Activated CD4-positive, alpha-beta T cell treated with anti-CD3 and anti-CD28 coated beads, Interleukin-2, amount 10 ng/mL, durations not matched to agents 7 days and 5 days (primary cell): ENCODE measurements around the gene HSPA5. TPM values are rescaled to one million over a fixed set of nuclear protein-coding genes. Genes with fewer than 3 reads are reported as not detected.

Source experiments
- CTCF ChIA-PET: fragments of 350-600 bp; sonication (Branson Sonifier 250); formaldehyde crosslinking; loops from one replicate; lab custom pipeline; 2021; ENCODE audit warnings: antibody characterized with exemption; lab: Charles Lee
- POLR2A ChIA-PET: fragments of 350-600 bp; sonication (Branson Sonifier 250); formaldehyde crosslinking; loops from one replicate; lab custom pipeline; 2021; ENCODE audit warnings: antibody characterized with exemption; lab: Charles Lee
- DNase-seq: peaks from one replicate; pipeline ENCODE4 v3.0.0-alpha.2; 2020
- H3K27ac Mint-ChIP-seq: one replicate; pipeline ENCODE4 v1.8.0; 2021; ENCODE audit warnings: mild to moderate bottlenecking, moderate library complexity, mixed read lengths
- H3K27me3 Mint-ChIP-seq: one replicate; pipeline ENCODE4 v1.8.0; 2021; ENCODE audit warnings: mixed read lengths
- H3K36me3 Mint-ChIP-seq: one replicate; pipeline ENCODE4 v1.8.0; 2021; ENCODE audit warnings: low read depth, mixed read lengths
- H3K4me1 Mint-ChIP-seq: one replicate; pipeline ENCODE4 v1.8.0; 2021; ENCODE audit warnings: mixed read lengths
- H3K4me3 Mint-ChIP-seq: one replicate; pipeline ENCODE4 v1.8.0; 2021; ENCODE audit warnings: mild to moderate bottlenecking, moderate library complexity, mixed read lengths
- H3K9me3 Mint-ChIP-seq: one replicate; pipeline ENCODE4 v1.8.0; 2021; ENCODE audit warnings: mixed read lengths
- total RNA-seq, 2 experiments: library from RNA; stranded (reverse); gene quantifications; one replicate each; pipeline ENCODE4 v1.2.3, GENCODE V29; 2021

The HSPA5 gene
- total RNA-seq, 2 experiments from 2014 or later: 124 to 127 TPM

DNA sequence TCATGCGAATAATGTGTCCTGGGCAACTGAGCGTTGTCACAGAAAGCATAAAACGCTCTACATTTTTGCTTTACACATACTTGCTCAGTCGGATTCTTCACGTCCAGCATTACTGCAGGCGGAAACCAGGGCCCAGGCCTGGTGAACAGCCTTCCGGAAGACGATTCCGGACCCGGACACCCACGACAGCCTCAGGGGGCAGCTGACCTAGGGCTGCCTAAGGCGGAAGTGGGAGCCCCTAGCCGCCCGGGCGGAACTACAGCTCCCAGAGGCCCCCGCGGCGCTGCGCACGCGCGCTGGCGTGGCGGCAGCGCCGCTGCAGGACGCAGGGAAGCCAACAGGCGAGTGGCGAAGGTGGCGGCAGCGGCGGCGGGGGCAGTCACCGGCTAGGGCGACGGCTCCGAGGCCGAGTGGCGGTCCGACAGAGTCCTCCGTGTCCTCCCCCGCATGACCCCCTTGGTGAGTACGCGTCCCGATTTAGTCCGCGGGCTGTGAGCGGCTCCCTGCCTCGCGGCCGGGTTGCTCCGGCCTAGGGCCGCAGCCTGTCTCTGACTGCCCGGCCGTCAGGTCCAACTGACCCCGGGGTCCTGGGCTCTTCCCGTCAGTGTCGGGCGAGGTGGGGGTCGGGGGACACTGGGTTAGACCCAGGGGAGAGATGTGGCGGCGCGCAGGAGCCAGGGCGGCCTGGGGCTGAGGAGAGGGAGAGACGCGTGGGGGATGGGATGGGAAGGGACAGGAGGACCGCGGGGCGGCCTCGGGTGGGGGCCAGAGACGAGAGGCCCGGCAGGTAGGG lies 20.6 kb upstream of the HSPA5 start, which contains the start of gene GAPVD1:
TSS of gene GAPVD1 (plus strand) at position 326 of the 793 bp plus-strand sequence. CDS start 37,096 bp downstream, outside the sequence.
- no peaks in the 10 kb centered on the region for H3K9me3 Mint-ChIP-seq
- CTCF ChIA-PET: interaction anchor here (0.6 to 2.1 kb wide), 9 partner anchors 9 to 801 kb away, joined by 3 to 14 read pairs (median 4); partner anchors contain the start of gene HSPA5
- peaks cover 38% of the 10 kb centered on the region for H3K4me1 Mint-ChIP-seq
- peaks cover 20% of the 10 kb centered on the region for H3K36me3 Mint-ChIP-seq
- POLR2A ChIA-PET: interaction anchor here (0.6 to 1.8 kb wide), 3 partner anchors 18 to 321 kb away, joined by 3 to 13 read pairs (median 3); partner anchors contain the start of gene HSPA5
- peak within 1 kb of the TSS; percentile 97 for H3K27ac Mint-ChIP-seq
- H3K4me3 Mint-ChIP-seq: peak within 1 kb of the TSS; percentile 98
- peak; percentile 88 for DNase-seq
- peaks cover 2% of the 10 kb centered on the region for H3K27me3 Mint-ChIP-seq

DNA sequence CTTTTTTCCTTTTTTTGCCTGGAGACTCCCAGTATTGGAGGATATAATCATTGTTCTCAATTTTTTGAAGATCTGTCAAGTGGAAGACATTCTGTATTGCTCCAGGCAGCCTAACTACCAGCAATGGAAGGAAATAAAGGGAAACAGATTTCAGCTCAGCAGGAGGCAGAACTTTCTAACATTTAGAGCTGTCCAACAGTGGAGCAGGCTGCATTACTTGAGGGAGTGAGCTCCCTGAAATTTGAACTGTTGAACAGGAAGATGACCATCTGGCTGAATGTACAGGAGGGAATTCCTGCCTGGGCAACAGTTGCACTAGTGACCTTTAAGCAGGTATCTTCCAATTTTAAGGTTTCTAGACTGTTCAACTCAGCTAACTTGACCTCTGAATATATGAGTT lies 19.4 kb upstream of the HSPA5 start:
- CTCF ChIA-PET: interaction anchor here (0.6 to 2.1 kb wide), 7 partner anchors 7 to 1365 kb away, joined by 3 to 14 read pairs (median 3); partner anchors contain the start of gene HSPA5
- Mint-ChIP-seq H3K27me3 (peaks cover 2% of the 10 kb centered on the region), H3K36me3 (peaks cover 18% of the 10 kb centered on the region), H3K4me1 (peaks cover 37% of the 10 kb centered on the region), H3K9me3 (no peaks in the 10 kb centered on the region), H3K27ac (peak overlapping the region; percentile 97), H3K4me3 (peak overlapping the region; percentile 98)
- POLR2A ChIA-PET: interaction anchor here (0.6 to 1.8 kb wide), 2 partner anchors 20 to 70 kb away, joined by 3 to 13 read pairs; partner anchors contain the start of gene HSPA5
- no peak for DNase-seq

DNA sequence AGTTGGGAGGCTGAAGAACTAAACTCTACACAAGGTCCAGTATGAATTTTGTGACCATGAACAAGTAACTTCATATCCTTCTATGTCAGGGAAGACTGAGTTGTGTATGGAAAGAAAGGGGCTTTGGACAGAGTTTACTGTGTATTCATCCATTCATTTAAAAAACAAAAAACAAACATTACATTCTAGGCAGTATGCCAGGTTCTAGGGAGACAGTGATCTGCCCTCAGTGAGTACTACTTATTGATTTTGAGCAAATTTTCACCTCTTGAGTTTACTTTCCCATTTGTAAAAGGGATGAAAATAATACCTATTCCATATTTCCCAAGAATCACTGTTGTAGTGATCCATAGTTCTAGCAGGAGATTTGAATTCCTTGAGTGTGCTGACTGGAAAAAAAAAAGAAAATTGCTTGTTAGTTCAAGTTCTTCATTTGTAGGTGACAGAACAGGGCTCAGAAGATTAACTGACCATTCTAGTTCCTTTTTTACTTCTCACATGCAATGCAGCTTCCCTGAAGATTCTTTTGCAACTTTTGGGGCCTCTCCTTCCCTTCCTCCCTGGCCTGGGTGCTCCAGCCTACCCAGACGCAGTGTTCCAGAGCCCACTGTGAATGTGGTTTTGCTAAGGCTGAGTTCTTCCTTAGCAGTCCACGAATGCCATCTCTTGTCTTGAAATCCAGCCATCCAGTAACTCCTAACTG lies 17.8 kb upstream of the HSPA5 start:
- H3K27ac Mint-ChIP-seq: no peak overlapping the region
- H3K4me1 Mint-ChIP-seq: peaks cover 26% of the 10 kb centered on the region
- peaks cover 8% of the 10 kb centered on the region for H3K36me3 Mint-ChIP-seq
- no peak for DNase-seq
- ChIA-PET CTCF (interaction anchor here (0.8 kb wide), 1 partner anchor 17 kb away, joined by 3 read pairs; no protein-coding TSS in a partner anchor), POLR2A (no interaction called here)
- H3K9me3 Mint-ChIP-seq: no peaks in the 10 kb centered on the region
- H3K27me3 Mint-ChIP-seq: peaks cover 2% of the 10 kb centered on the region
- no peak overlapping the region for H3K4me3 Mint-ChIP-seq

DNA sequence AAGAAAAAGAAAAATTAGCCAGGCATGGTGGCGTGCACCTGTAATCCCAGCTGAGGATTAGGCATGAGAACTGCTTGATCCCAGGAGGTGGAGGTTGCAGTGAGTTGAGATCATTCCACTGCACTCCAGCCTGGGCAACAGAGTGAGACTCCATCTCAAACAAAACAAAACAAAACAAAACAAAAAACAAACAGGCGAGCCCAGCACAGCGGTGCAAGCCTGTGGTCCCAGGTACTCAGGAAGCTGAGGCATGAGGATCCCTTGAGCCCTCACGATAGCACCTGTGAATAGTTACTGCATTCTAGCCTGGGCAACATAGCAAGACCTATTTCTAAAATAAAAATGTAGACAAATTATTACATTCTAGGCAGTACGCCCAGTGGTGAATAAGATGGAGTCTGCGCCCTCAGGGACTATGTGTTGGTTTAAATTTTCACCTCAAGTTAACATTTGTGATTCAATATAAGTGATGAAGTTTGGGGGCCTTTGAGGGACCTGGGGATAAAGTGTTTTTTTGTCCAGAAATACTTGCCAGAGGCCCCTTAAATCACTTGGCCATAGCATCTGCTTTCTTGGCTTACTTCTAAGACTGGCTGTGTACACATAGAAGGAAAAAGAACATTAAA lies 17.1 kb upstream of the HSPA5 start:
- Mint-ChIP-seq H3K4me3 (no peak overlapping the region), H3K27me3 (peaks cover 2% of the 10 kb centered on the region), H3K9me3 (no peaks in the 10 kb centered on the region), H3K4me1 (peaks cover 19% of the 10 kb centered on the region), H3K27ac (no peak overlapping the region), H3K36me3 (peaks cover 4% of the 10 kb centered on the region)
- ChIA-PET CTCF (interaction anchor here (0.6 kb wide), 1 partner anchor 16 kb away, joined by 3 read pairs; no protein-coding TSS in a partner anchor), POLR2A (no interaction called here)
- DNase-seq: no peak

DNA sequence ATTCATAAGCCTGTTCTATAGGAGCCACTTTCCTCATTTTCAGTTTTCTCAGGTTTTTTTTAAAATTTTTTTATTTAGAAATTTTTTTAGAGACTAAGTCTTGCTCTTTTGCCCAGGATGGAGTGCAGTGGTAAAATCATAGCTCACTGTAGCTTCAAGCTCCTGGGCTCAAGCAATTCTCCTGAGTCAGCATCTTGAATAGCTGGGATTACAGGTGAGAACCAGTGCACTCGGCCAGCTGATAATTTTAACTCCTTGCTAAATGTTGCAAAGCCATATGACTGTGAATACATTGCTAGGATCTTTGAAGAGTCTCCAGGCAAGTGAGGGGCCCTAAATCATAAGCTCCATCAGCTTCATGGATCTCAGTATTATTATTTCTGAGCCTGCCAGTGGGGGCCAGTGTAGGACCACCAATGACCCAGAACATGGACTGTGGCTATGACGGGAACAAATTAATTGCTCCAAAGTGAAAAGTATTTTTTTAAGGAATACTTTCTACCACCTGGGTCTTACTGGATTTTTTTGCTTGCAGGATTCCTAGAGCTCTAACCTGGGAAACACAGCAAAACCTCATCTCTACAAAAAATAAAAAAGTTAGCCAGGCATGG lies 14.7 kb upstream of the HSPA5 start:
- no peaks in the 10 kb centered on the region for H3K9me3 Mint-ChIP-seq
- DNase-seq: no peak
- no peak overlapping the region for H3K4me3 Mint-ChIP-seq

DNA sequence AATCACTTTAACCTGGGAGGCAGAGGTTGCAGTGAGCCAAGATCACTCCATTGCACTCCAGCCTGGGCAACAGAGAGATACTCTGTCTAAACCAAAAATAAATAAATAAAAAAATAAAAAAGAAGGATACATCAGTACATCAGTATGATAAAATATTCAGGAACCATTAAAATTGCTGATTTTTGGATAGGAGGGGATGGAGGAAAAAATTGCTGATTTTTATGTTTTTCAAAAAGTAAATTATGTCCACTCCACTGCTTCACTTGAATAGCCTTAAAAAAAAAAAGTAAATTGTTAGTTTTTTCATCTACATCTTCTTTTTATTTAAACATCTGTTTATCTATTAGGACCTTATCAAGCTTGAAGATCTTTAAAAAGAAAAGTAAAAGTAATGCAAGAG lies 13.1 kb upstream of the HSPA5 start:
- peaks cover 2% of the 10 kb centered on the region for H3K27me3 Mint-ChIP-seq
- no peak overlapping the region for H3K27ac Mint-ChIP-seq
- ChIA-PET POLR2A (no interaction called here), CTCF (no interaction called here)
- H3K9me3 Mint-ChIP-seq: no peaks in the 10 kb centered on the region
- H3K4me3 Mint-ChIP-seq: no peak overlapping the region
- H3K36me3 Mint-ChIP-seq: no peaks in the 10 kb centered on the region
- H3K4me1 Mint-ChIP-seq: no peaks in the 10 kb centered on the region
- DNase-seq: no peak

More for the DNA sequence above, 14.7 kb upstream of the HSPA5 start:
- Mint-ChIP-seq H3K27me3 (peaks cover 2% of the 10 kb centered on the region), H3K27ac (no peak overlapping the region), H3K36me3 (no peaks in the 10 kb centered on the region), H3K4me1 (peaks cover 2% of the 10 kb centered on the region)
- CTCF ChIA-PET: interaction anchor here (1.3 to 1.9 kb wide), 3 partner anchors 9 to 130 kb away, joined by 4 to 10 read pairs (median 8); partner anchors contain the start of gene HSPA5
- POLR2A ChIA-PET: no interaction called here

DNA sequence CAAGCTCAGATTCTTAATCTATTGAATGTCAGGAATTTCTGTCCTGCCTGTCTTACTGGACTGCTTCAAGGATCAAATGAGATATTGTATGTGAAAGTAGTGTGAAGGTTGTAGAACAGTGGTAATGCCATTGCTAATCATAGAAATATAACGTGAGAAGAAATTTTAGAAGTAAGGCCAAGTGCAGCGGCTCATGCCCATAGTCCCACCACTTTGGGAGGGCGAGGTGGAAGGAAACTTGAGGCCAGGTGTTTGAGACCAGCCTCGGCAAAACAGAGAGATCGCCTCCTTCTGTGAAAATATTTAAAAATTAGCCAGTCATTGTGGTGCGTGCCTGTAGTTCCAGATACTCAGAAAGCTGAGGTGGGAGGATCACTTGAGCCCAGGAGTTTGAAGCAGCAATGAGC lies 5.1 kb upstream of the HSPA5 start:
- Mint-ChIP-seq H3K4me1 (peaks cover 5% of the 10 kb centered on the region), H3K9me3 (no peaks in the 10 kb centered on the region), H3K27ac (no peak overlapping the region), H3K36me3 (peaks cover 10% of the 10 kb centered on the region), H3K4me3 (no peak overlapping the region), H3K27me3 (no peaks in the 10 kb centered on the region)
- DNase-seq: no peak
- ChIA-PET CTCF (no interaction called here), POLR2A (no interaction called here)

DNA sequence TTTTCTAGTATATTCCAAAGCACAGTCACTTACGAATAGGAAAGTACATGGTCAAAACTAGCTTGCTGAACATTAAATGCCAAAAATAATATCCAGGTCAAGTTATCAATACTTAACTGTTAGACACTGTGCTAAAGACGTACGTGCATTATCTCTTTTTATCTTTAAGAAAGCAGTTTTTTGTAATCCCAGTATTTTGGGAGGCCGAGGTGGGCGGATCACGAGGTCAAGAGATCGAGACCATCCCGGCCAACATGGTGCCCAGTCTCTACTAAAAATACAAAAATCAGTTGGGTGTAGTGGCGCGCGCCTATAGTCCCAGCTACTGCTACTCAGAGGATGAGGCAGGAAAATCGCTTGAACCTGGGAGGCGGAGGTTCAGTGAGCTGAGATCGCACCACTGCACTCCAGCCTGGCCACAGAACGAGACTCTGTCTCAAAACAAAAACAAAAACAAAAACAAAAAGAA lies 2.7 kb upstream of the HSPA5 start:
- Mint-ChIP-seq H3K27me3 (no peaks in the 10 kb centered on the region), H3K4me3 (no peak overlapping the region), H3K4me1 (peaks cover 11% of the 10 kb centered on the region), H3K27ac (peak overlapping the region; percentile 22), H3K9me3 (no peaks in the 10 kb centered on the region), H3K36me3 (peaks cover 34% of the 10 kb centered on the region)
- ChIA-PET POLR2A (no interaction called here), CTCF (interaction anchor here (0.7 to 1.4 kb wide), 2 partner anchors 17 to 18 kb away, joined by 3 to 6 read pairs; partner anchors contain the start of gene GAPVD1)
- no peak for DNase-seq

DNA sequence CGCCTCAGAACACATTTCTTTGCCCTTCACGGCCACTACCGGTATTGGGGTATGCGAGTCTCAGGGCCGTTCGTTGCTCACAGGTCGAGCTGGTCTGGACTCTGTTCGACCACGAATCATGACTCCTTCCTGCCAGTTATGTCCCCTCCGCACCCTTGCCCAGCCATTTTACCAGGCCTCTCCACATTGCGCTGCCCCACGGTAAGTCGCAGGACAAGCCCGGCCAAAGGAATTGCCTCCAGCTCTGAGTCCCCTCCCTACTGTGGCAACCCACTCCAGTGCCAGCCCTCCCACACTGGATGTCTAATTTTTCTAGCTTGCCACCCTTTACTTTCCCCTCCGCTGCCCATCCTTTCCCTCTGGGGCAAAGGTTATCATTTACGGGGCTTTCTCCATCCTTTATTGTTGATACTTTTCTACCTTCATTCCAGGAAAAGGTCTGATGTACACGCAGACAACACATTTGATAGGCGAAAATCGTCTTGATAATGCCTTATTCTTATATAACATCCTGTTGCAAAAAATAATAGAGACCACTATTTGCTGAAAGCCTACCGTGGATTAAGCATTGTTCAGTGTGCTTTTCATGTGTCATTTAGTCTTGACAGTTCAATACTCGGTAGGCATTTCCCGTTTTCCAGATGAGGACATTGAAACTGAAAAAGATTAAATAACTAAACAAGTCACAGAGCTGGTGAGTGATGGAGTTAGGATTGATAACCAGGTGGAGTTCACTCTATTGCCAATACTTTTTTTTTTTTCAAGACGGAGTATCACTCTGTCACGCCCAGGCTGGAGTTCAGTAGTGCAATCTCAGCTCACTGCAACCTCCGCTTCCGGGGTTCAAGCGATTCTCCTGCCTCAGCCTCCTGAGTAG lies 958 bp upstream of the HSPA5 start:
- no peaks in the 10 kb centered on the region for H3K27me3 Mint-ChIP-seq
- H3K27ac Mint-ChIP-seq: peak overlapping the region; percentile 99
- no peak for DNase-seq
- ChIA-PET CTCF (interaction anchor here (0.5 to 3.5 kb wide), 12 partner anchors 10 to 99 kb away, joined by 3 to 14 read pairs (median 4); partner anchors contain the start of genes GAPVD1 and SCAI), POLR2A (interaction anchor here (0.5 to 1.8 kb wide), 5 partner anchors 19 to 611 kb away, joined by 3 to 13 read pairs (median 3); partner anchors contain the start of gene GAPVD1)
- H3K4me1 Mint-ChIP-seq: peaks cover 28% of the 10 kb centered on the region
- no peaks in the 10 kb centered on the region for H3K9me3 Mint-ChIP-seq
- peak overlapping the region; percentile 96 for H3K4me3 Mint-ChIP-seq
- peaks cover 50% of the 10 kb centered on the region for H3K36me3 Mint-ChIP-seq

DNA sequence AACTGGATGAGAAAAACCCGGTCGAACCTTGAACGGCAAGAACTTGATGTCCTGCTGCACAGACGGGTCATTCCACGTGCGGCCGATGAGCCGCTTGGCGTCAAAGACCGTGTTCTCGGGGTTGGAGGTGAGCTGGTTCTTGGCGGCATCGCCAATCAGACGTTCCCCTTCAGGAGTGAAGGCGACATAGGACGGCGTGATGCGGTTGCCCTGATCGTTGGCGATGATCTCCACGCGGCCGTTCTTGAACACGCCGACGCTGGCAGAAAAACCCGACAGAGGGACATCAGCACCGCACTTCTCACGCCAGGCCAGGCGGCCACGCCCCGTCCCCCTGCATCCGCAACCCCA lies 519 bp downstream of the HSPA5 start:
- CTCF ChIA-PET: interaction anchor here (1.0 to 3.5 kb wide), 5 partner anchors 8 to 62 kb away, joined by 3 to 14 read pairs (median 4); partner anchors contain the start of gene GAPVD1
- H3K4me3 Mint-ChIP-seq: peak overlapping the region; percentile 96
- no peaks in the 10 kb centered on the region for H3K27me3 Mint-ChIP-seq
- no peaks in the 10 kb centered on the region for H3K9me3 Mint-ChIP-seq
- H3K36me3 Mint-ChIP-seq: peaks cover 64% of the 10 kb centered on the region
- peak overlapping the region; percentile 99 for H3K27ac Mint-ChIP-seq
- peaks cover 41% of the 10 kb centered on the region for H3K4me1 Mint-ChIP-seq
- POLR2A ChIA-PET: interaction anchor here (0.6 to 1.8 kb wide), 4 partner anchors 21 to 378 kb away, joined by 3 to 13 read pairs (median 4); partner anchors contain the start of genes ARPC5L and GAPVD1
- peak; percentile 53 for DNase-seq
